ENCODE measurements around the gene CCDC141.

Gene CCDC141

GRCh38 chr2:178909507-178909906 lies 140.4 kb downstream of the CCDC141 start:
- Histone ChIP-seq H3K9me3 (no peaks in the 10 kb centered on the region), H3K4me1 (peaks cover 41% of the 10 kb centered on the region), H3K27me3 (ENCODE audit: low read depth) (no peaks in the 10 kb centered on the region), H3K4me3 (no peak overlapping the region), H3K36me3 (replicated peaks) (no peaks in the 10 kb centered on the region)
- no peak for DNase-seq (ENCODE audit: low spot score in 2 of 2)
- in situ Hi-C loops (cut with MboI; ENCODE audit: low sequenced_read_pairs): no loop called here

GRCh38 chr2:178908810-178909209 lies 141.1 kb downstream of the CCDC141 start:
- Histone ChIP-seq H3K4me1 (peaks cover 42% of the 10 kb centered on the region), H3K27me3 (ENCODE audit: low read depth) (no peaks in the 10 kb centered on the region), H3K36me3 (replicated peaks) (no peaks in the 10 kb centered on the region), H3K4me3 (no peak overlapping the region), H3K9me3 (no peaks in the 10 kb centered on the region)
- DNase-seq (ENCODE audit: low spot score in 2 of 2): no peak
- in situ Hi-C loops (cut with MboI; ENCODE audit: low sequenced_read_pairs): no loop called here

- Histone ChIP-seq H3K36me3 (replicated peaks) (no peaks in the 10 kb centered on the region), H3K27me3 (ENCODE audit: low read depth) (no peaks in the 10 kb centered on the region), H3K9me3 (no peaks in the 10 kb centered on the region), H3K4me1 (peaks cover 31% of the 10 kb centered on the region), H3K4me3 (no peak overlapping the region)
- DNase-seq (ENCODE audit: low spot score in 2 of 2): no peak
- in situ Hi-C loops (cut with MboI; ENCODE audit: low sequenced_read_pairs): no loop called here
Measured at GRCh38 chr2:178905261-178905660, 144.7 kb downstream of the CCDC141 start.

- DNase-seq (ENCODE audit: low spot score in 2 of 2): no peak
- Histone ChIP-seq H3K4me1 (peaks cover 2% of the 10 kb centered on the region), H3K27me3 (ENCODE audit: low read depth) (no peaks in the 10 kb centered on the region), H3K9me3 (no peaks in the 10 kb centered on the region), H3K36me3 (replicated peaks) (no peaks in the 10 kb centered on the region), H3K4me3 (no peak overlapping the region)
- in situ Hi-C loops (cut with MboI; ENCODE audit: low sequenced_read_pairs): no loop called here
Measured at GRCh38 chr2:178899656-178900055, 150.3 kb downstream of the CCDC141 start.

GRCh38 chr2:178895872-178896271 lies 154.1 kb downstream of the CCDC141 start:
- no peaks in the 10 kb centered on the region for H3K27me3 ChIP-seq (ENCODE audit: low read depth)
- no peaks in the 10 kb centered on the region for H3K9me3 ChIP-seq
- no peak overlapping the region for H3K4me3 ChIP-seq
- no peaks in the 10 kb centered on the region for H3K36me3 ChIP-seq (replicated peaks)
- no peak for DNase-seq (ENCODE audit: low spot score in 2 of 2)
- in situ Hi-C loops (cut with MboI; ENCODE audit: low sequenced_read_pairs): no loop called here
- H3K4me1 ChIP-seq: peaks cover 26% of the 10 kb centered on the region

- in situ Hi-C loops (cut with MboI; ENCODE audit: low sequenced_read_pairs): no loop called here
- Histone ChIP-seq H3K9me3 (no peaks in the 10 kb centered on the region), H3K4me3 (no peak overlapping the region), H3K36me3 (replicated peaks) (no peaks in the 10 kb centered on the region), H3K4me1 (peaks cover 26% of the 10 kb centered on the region), H3K27me3 (ENCODE audit: low read depth) (no peaks in the 10 kb centered on the region)
- DNase-seq (ENCODE audit: low spot score in 2 of 2): no peak
Measured at GRCh38 chr2:178895171-178895570, 154.8 kb downstream of the CCDC141 start.

- peaks cover 32% of the 10 kb centered on the region for H3K4me1 ChIP-seq
- in situ Hi-C loops (cut with MboI; ENCODE audit: low sequenced_read_pairs): no loop called here
- H3K27me3 ChIP-seq (ENCODE audit: low read depth): no peaks in the 10 kb centered on the region
- no peak overlapping the region for H3K4me3 ChIP-seq
- DNase-seq (ENCODE audit: low spot score in 2 of 2): peak; percentile 25 to 51
- H3K36me3 ChIP-seq (replicated peaks): no peaks in the 10 kb centered on the region
- H3K9me3 ChIP-seq: no peaks in the 10 kb centered on the region
Measured at GRCh38 chr2:178892751-178893625, 156.9 kb downstream of the CCDC141 start.

- Histone ChIP-seq H3K4me1 (peaks cover 32% of the 10 kb centered on the region), H3K36me3 (replicated peaks) (no peaks in the 10 kb centered on the region), H3K4me3 (no peak overlapping the region), H3K27me3 (ENCODE audit: low read depth) (no peaks in the 10 kb centered on the region), H3K9me3 (no peaks in the 10 kb centered on the region)
- no peak for DNase-seq (ENCODE audit: low spot score in 2 of 2)
- in situ Hi-C loops (cut with MboI; ENCODE audit: low sequenced_read_pairs): no loop called here
Measured at GRCh38 chr2:178891959-178892485, 157.9 kb downstream of the CCDC141 start.

GRCh38 chr2:178891265-178891958 lies 158.5 kb downstream of the CCDC141 start:
- Histone ChIP-seq H3K9me3 (no peaks in the 10 kb centered on the region), H3K4me1 (peaks cover 32% of the 10 kb centered on the region), H3K4me3 (no peak overlapping the region), H3K36me3 (replicated peaks) (no peaks in the 10 kb centered on the region), H3K27me3 (ENCODE audit: low read depth) (no peaks in the 10 kb centered on the region)
- in situ Hi-C loops (cut with MboI; ENCODE audit: low sequenced_read_pairs): no loop called here
- peak; percentile 68 to 87 for DNase-seq (ENCODE audit: low spot score in 2 of 2)

GRCh38 chr2:178886006-178886405 lies 163.9 kb downstream of the CCDC141 start:
- Histone ChIP-seq H3K4me3 (no peak overlapping the region), H3K27me3 (ENCODE audit: low read depth) (no peaks in the 10 kb centered on the region), H3K9me3 (no peaks in the 10 kb centered on the region), H3K36me3 (replicated peaks) (no peaks in the 10 kb centered on the region), H3K4me1 (peaks cover 5% of the 10 kb centered on the region; the same call in 1 of the 2 replicates)
- DNase-seq (ENCODE audit: low spot score in 2 of 2): no peak
- in situ Hi-C loops (cut with MboI; ENCODE audit: low sequenced_read_pairs): no loop called here

- in situ Hi-C loops (cut with MboI; ENCODE audit: low sequenced_read_pairs): no loop called here
- H3K36me3 ChIP-seq (replicated peaks): no peaks in the 10 kb centered on the region
- peaks cover 5% of the 10 kb centered on the region; the same call in 1 of the 2 replicates for H3K4me1 ChIP-seq
- no peak for DNase-seq (ENCODE audit: low spot score in 2 of 2)
- H3K27me3 ChIP-seq (ENCODE audit: low read depth): no peaks in the 10 kb centered on the region
- no peaks in the 10 kb centered on the region for H3K9me3 ChIP-seq
- no peak overlapping the region for H3K4me3 ChIP-seq
Measured at GRCh38 chr2:178884440-178884839, 165.5 kb downstream of the CCDC141 start.

GRCh38 chr2:178882666-178883440 lies 167.1 kb downstream of the CCDC141 start:
- no peaks in the 10 kb centered on the region for H3K4me1 ChIP-seq
- in situ Hi-C loops (cut with MboI; ENCODE audit: low sequenced_read_pairs): no loop called here

GRCh38 chr2:178881075-178881474 lies 168.9 kb downstream of the CCDC141 start:
- no peaks in the 10 kb centered on the region for H3K36me3 ChIP-seq (replicated peaks)
- H3K9me3 ChIP-seq: no peaks in the 10 kb centered on the region
- H3K4me1 ChIP-seq: no peaks in the 10 kb centered on the region
- in situ Hi-C loops (cut with MboI; ENCODE audit: low sequenced_read_pairs): no loop called here
- no peak for DNase-seq (ENCODE audit: low spot score in 2 of 2)
- no peak overlapping the region for H3K4me3 ChIP-seq
- no peaks in the 10 kb centered on the region for H3K27me3 ChIP-seq (ENCODE audit: low read depth)

More at GRCh38 chr2:178882666-178883440, 167.1 kb downstream of the CCDC141 start:
- no peak for DNase-seq (ENCODE audit: low spot score in 2 of 2)
- Histone ChIP-seq H3K36me3 (replicated peaks) (no peaks in the 10 kb centered on the region), H3K27me3 (ENCODE audit: low read depth) (no peaks in the 10 kb centered on the region), H3K4me3 (no peak overlapping the region), H3K9me3 (no peaks in the 10 kb centered on the region)
